GM18505 (cell line): Measurements from ENCODE around the gene SECTM1.
"Not testable (repeated sequence)": the region's sequence is repeated elsewhere in the genome, so short reads cannot be mapped to it uniquely, and the experiment has no call there.

Experiments
- ATAC-seq: cut with Tn5 transposase; IDR thresholded peaks from one replicate; pipeline ENCODE4 v1.9.1; 2021; ENCODE audit not compliant: unreplicated experiment
- POLR2A ChIP-seq: IDR thresholded peaks from 4 replicates; pipeline ENCODE4 v1.6.1; 2011; ENCODE audit warnings: borderline replicate concordance; ENCODE audit not compliant: insufficient read depth, insufficient read length; ENCODE audit errors: extremely low read depth

SECTM1 gene

GRCh38 chr17:82358465-82359350 is 25.1 kb upstream of the SECTM1 start, which contains the start of gene TEX19:
Gene TEX19 (plus strand): TSS chr17:82359247. CDS start chr17:82362151, 2,904 bp downstream.
- no peak for ATAC-seq
- TF ChIP-seq POLR2A: no peak

- no peak for ATAC-seq
- TF ChIP-seq POLR2A: no peak
Measured at GRCh38 chr17:82357394-82357793, 23.8 kb upstream of the SECTM1 start.

- no peak for ATAC-seq
Measured at GRCh38 chr17:82356845-82357355, 23.3 kb upstream of the SECTM1 start.

GRCh38 chr17:82355770-82356427 is 22.3 kb upstream of the SECTM1 start:
- no peak for ATAC-seq
- TF ChIP-seq POLR2A: no peak

More at GRCh38 chr17:82356845-82357355, 23.3 kb upstream of the SECTM1 start:
- no peak for TF ChIP-seq POLR2A

GRCh38 chr17:82354804-82355308 is 21.3 kb upstream of the SECTM1 start:
- no peak for TF ChIP-seq POLR2A
- no peak for ATAC-seq

- TF ChIP-seq POLR2A: no peak
Measured at GRCh38 chr17:82353484-82353883, 19.9 kb upstream of the SECTM1 start.

GRCh38 chr17:82351713-82352488 is 18.3 kb upstream of the SECTM1 start:
- ATAC-seq: peak; percentile 46
- no peak for TF ChIP-seq POLR2A

More at GRCh38 chr17:82353484-82353883, 19.9 kb upstream of the SECTM1 start:
- no peak for ATAC-seq

GRCh38 chr17:82351254-82351712 is 17.7 kb upstream of the SECTM1 start:
- TF ChIP-seq POLR2A: no peak
- ATAC-seq: no peak

GRCh38 chr17:82350182-82351030 is 16.8 kb upstream of the SECTM1 start:
- no peak for ATAC-seq

GRCh38 chr17:82349287-82349701 is 15.7 kb upstream of the SECTM1 start:
- no peak for ATAC-seq
- no peak for TF ChIP-seq POLR2A

More at GRCh38 chr17:82350182-82351030, 16.8 kb upstream of the SECTM1 start:
- TF ChIP-seq POLR2A: no peak

- TF ChIP-seq POLR2A: no peak
- ATAC-seq: no peak
Measured at GRCh38 chr17:82348866-82349265, 15.3 kb upstream of the SECTM1 start.

- no peak for TF ChIP-seq POLR2A
- ATAC-seq: no peak
Measured at GRCh38 chr17:82348434-82348833, 14.9 kb upstream of the SECTM1 start.

GRCh38 chr17:82347994-82348393 is 14.4 kb upstream of the SECTM1 start:
- not testable (repeated sequence) for ATAC-seq
